A549 (cell line): Measurements from ENCODE around the gene PLCB1. TPM values are rescaled to one million over a fixed set of nuclear protein-coding genes. Genes with fewer than 3 reads are reported as not detected.

Experiments
- ATAC-seq, 2 experiments: fragments of 200-7000 bp in 1 of 2; fragments of >200 bp in 1 of 2; cut with Nextera tagmentation in 1 of 2; cut with Tn5 transposase in 1 of 2; 3 replicates each; pipeline versions ENCODE4 v1.8.0 to v1.9.1; 2018 to 2020; ENCODE audit warnings: mild to moderate bottlenecking in 1 of 2, moderate library complexity in 1 of 2
- CTCF ChIA-PET: fragments of 300-600 bp; sonication (Branson Sonifier 250); formaldehyde crosslinking; extraction: SDS; loops from one replicate; lab custom pipeline; 2021; ENCODE audit warnings: antibody characterized with exemption, inconsistent platforms; lab: Yijun Ruan, JAX
- POLR2A ChIA-PET: fragments of 350-600 bp; formaldehyde crosslinking; extraction: SDS; loops from one replicate; lab custom pipeline; 2021; ENCODE audit warnings: antibody characterized with exemption, inconsistent platforms; lab: Yijun Ruan, JAX
- DNase-seq, 2 experiments: peaks; one replicate each; pipeline versions ENCODE4 v3.0.0 to v3.0.0-alpha.2; 2011 to 2016; ENCODE audit warnings: low read depth in 1 of 2, low spot score in 1 of 2
- FAIRE-seq: peaks from 2 replicates; lab custom pipeline; 2011; peaks lifted over from hg19 to GRCh38; lab: Jason Lieb, UNC
- H3K27ac ChIP-seq, 2 experiments: fragments of >200 bp; sonication (Bioruptor Twin); formaldehyde crosslinking; 3 replicates each; pipeline ENCODE4 v1.5.1; 2016 to 2017
- H3K4me1 ChIP-seq: fragments of >200 bp; sonication (Bioruptor Twin); formaldehyde crosslinking; 3 replicates; pipeline ENCODE4 v1.6.1; 2016
- H3K4me2 ChIP-seq: fragments of >200 bp; sonication (Bioruptor Twin); formaldehyde crosslinking; 3 replicates; pipeline ENCODE4 v1.6.1; 2016
- H3K4me3 ChIP-seq: fragments of >200 bp; sonication (Bioruptor Twin); formaldehyde crosslinking; 3 replicates; pipeline ENCODE4 v1.5.1; 2016
- H3K9me3 ChIP-seq: fragments of >200 bp; sonication (Bioruptor Twin); formaldehyde crosslinking; 3 replicates; pipeline ENCODE4 v1.6.1; 2016
- CBX8 ChIP-seq: fragments of 200-600 bp; sonication (generic); IDR thresholded peaks from 2 replicates; pipeline ENCODE4 v1.6.1; 2016
- CHD4 ChIP-seq: fragments of 200-600 bp; sonication (generic); IDR thresholded peaks from 2 replicates; pipeline ENCODE4 v1.6.1; 2016; ENCODE audit warnings: antibody characterized with exemption, mild to moderate bottlenecking, borderline replicate concordance
- ESRRA ChIP-seq: fragments of 150-350 bp; IDR thresholded peaks from 2 replicates; pipeline ENCODE4 v1.6.1; 2014; ENCODE audit warnings: mild to moderate bottlenecking, low read length, borderline replicate concordance
- HEYL ChIP-seq: fragments of 250-450 bp; sonication (Bioruptor Pico); IDR thresholded peaks from 2 replicates; pipeline ENCODE4 v1.8.0; 2021; ENCODE audit warnings: mild to moderate bottlenecking, moderate library complexity
- HOXA7 ChIP-seq: fragments of 250-450 bp; sonication (Bioruptor Pico); IDR thresholded peaks from 2 replicates; pipeline ENCODE4 v1.5.0; 2020; ENCODE audit warnings: mild to moderate bottlenecking, moderate library complexity
- HOXB5 ChIP-seq: fragments of 250-450 bp; sonication (Bioruptor Pico); IDR thresholded peaks from 2 replicates; pipeline ENCODE4 v1.5.0; 2020; ENCODE audit warnings: mild to moderate bottlenecking, moderate library complexity
- MAFK ChIP-seq: fragments of 450-650 bp; IDR thresholded peaks from 2 replicates; pipeline ENCODE4 v1.6.1; 2014; ENCODE audit not compliant: partially characterized antibody
- NFE2L2 ChIP-seq: fragments of 150-350 bp; conservative IDR thresholded peaks from 2 replicates; pipeline ENCODE4 v1.6.1; 2014; ENCODE audit warnings: low read length
- SMC3 ChIP-seq: fragments of >200 bp; sonication (Bioruptor Twin); formaldehyde crosslinking; IDR thresholded peaks from 3 replicates; pipeline ENCODE4 v1.6.1; 2018; ENCODE audit warnings: inconsistent platforms
- SREBF2 ChIP-seq: fragments of 450-650 bp; IDR thresholded peaks from 2 replicates; pipeline ENCODE4 v1.6.1; 2014; ENCODE audit warnings: mild to moderate bottlenecking, moderate library complexity
- ZFP36 ChIP-seq: fragments of 450-650 bp; IDR thresholded peaks from 2 replicates; pipeline ENCODE4 v1.6.1; 2014; ENCODE audit warnings: borderline replicate concordance; ENCODE audit not compliant: partially characterized antibody
- ZSCAN20 ChIP-seq: fragments of 250-450 bp; sonication (Bioruptor Pico); IDR thresholded peaks from 2 replicates; pipeline ENCODE4 v1.8.0; 2022; ENCODE audit warnings: mild to moderate bottlenecking, moderate library complexity
- WGBS: methylation state at CpG from one replicate; pipeline ENCODE4 v1.1.6; 2017; ENCODE audit errors: missing lambda C conversion rate; 5-methylcytosine and 5-hydroxymethylcytosine counted together
- polyA plus RNA-seq, 4 experiments: library from polyadenylated mRNA; depleted of rRNA in 3 of 4; stranded (reverse); fragments of >200 nt; fragmentation: RNase III in 1 of 4; extraction: RNeasy Plus Mini Kit Qiagen cat#74134 plus additional on column Dnase treatment in 1 of 4; gene quantifications; 2 replicates in 3 of 4; 3 replicates in 1 of 4; pipeline ENCODE4 v1.2.3, GENCODE V29; 2011 to 2017
- TF ChIP-seq, protein P1 (sequence below): fragments of 150-350 bp; IDR thresholded peaks from 2 replicates; pipeline ENCODE4 v1.6.1; 2014; ENCODE audit warnings: low read depth, mild to moderate bottlenecking, low read length
- TF ChIP-seq, protein P2 (sequence below): fragments of 200-600 bp; sonication (generic); IDR thresholded peaks from 2 replicates; pipeline ENCODE4 v1.6.1; 2016; ENCODE audit warnings: antibody characterized with exemption, mild to moderate bottlenecking, moderate library complexity
- TF ChIP-seq, protein P3 (sequence below): IDR thresholded peaks from 2 replicates; pipeline ENCODE4 v1.6.1; 2012; ENCODE audit warnings: low read depth, borderline replicate concordance
- TF ChIP-seq, protein P4 (sequence below): fragments of >200 bp; sonication (Bioruptor Twin); formaldehyde crosslinking; IDR thresholded peaks from 3 replicates; pipeline ENCODE4 v1.5.1; 2016

The PLCB1 gene
- polyA plus RNA-seq, 2 of the 4 experiments (the other 2 are of a cell fraction): 0.97 to 6.3 TPM

DNA sequence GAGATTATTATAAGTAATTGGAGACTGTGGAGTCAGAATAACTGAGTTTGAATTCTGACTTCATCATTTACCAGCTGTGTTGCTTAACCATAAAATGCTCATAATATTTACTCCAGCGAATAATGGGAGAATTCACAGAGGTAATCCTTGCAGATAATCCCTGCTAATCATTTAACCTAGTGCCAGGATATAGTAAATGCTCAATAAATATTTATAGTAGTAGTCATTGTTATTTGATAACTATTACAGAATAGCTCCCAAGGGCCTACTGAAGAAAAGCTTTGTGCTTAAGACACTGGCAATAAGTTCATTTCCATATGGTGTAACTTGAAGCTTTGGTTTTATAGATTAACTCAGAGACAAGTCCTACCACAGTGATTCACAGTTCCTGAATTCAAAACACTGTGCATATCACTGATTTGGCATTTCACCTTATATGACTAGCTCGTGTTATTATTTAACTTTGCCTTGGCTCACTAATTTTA is 728.0 kb downstream of the PLCB1 start (continued):
- TF ChIP-seq, protein P1, sequence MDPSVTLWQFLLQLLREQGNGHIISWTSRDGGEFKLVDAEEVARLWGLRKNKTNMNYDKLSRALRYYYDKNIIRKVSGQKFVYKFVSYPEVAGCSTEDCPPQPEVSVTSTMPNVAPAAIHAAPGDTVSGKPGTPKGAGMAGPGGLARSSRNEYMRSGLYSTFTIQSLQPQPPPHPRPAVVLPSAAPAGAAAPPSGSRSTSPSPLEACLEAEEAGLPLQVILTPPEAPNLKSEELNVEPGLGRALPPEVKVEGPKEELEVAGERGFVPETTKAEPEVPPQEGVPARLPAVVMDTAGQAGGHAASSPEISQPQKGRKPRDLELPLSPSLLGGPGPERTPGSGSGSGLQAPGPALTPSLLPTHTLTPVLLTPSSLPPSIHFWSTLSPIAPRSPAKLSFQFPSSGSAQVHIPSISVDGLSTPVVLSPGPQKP: no peak
- TF ChIP-seq HEYL (CRISPR knock-in tag): no peak
- no peak for TF ChIP-seq ESRRA

DNA sequence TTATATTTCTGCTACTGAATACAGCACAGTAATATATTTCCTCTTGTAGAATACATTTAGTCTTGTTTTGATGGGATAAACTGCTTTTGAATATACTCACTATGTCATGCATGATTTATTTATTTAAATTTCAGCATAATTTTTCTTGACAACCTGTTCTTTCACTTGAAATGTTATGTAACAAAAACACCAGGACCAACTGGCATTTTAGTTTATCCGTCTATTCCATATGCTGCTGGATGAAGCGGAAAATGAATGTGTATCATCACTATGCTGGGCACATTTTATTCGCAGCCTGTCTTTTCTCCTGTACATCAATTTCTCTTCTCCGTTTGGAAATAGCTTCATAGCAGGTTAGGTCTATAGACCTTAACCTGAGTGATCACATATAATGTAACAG is 730.0 kb downstream of the PLCB1 start:
- WGBS: 92% methylated on average over 4 of the region's 4 CpGs
- H3K4me3 ChIP-seq: no peak overlapping the region
- DNase-seq: no peak
- CTCF ChIA-PET: interaction anchor here (2.2 to 2.8 kb wide), 2 partner anchors 8 to 498 kb away, joined by 7 to 19 read pairs; no protein-coding TSS in a partner anchor
- H3K9me3 ChIP-seq: no peaks in the 10 kb centered on the region
- no peak for TF ChIP-seq ZFP36
- TF ChIP-seq SREBF2: no peak
- TF ChIP-seq MAFK: no peak
- no peak for TF ChIP-seq SMC3
- no peak for TF ChIP-seq ESRRA
- TF ChIP-seq, protein P2, sequence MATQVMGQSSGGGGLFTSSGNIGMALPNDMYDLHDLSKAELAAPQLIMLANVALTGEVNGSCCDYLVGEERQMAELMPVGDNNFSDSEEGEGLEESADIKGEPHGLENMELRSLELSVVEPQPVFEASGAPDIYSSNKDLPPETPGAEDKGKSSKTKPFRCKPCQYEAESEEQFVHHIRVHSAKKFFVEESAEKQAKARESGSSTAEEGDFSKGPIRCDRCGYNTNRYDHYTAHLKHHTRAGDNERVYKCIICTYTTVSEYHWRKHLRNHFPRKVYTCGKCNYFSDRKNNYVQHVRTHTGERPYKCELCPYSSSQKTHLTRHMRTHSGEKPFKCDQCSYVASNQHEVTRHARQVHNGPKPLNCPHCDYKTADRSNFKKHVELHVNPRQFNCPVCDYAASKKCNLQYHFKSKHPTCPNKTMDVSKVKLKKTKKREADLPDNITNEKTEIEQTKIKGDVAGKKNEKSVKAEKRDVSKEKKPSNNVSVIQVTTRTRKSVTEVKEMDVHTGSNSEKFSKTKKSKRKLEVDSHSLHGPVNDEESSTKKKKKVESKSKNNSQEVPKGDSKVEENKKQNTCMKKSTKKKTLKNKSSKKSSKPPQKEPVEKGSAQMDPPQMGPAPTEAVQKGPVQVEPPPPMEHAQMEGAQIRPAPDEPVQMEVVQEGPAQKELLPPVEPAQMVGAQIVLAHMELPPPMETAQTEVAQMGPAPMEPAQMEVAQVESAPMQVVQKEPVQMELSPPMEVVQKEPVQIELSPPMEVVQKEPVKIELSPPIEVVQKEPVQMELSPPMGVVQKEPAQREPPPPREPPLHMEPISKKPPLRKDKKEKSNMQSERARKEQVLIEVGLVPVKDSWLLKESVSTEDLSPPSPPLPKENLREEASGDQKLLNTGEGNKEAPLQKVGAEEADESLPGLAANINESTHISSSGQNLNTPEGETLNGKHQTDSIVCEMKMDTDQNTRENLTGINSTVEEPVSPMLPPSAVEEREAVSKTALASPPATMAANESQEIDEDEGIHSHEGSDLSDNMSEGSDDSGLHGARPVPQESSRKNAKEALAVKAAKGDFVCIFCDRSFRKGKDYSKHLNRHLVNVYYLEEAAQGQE: no peak
- no peak for TF ChIP-seq CHD4
- TF ChIP-seq, protein P3, sequence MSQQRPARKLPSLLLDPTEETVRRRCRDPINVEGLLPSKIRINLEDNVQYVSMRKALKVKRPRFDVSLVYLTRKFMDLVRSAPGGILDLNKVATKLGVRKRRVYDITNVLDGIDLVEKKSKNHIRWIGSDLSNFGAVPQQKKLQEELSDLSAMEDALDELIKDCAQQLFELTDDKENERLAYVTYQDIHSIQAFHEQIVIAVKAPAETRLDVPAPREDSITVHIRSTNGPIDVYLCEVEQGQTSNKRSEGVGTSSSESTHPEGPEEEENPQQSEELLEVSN: no peak
- no peak for TF ChIP-seq NFE2L2
- TF ChIP-seq HOXA7 (CRISPR knock-in tag): no peak
- TF ChIP-seq CBX8: no peak
- no peak for TF ChIP-seq ZSCAN20 (CRISPR knock-in tag)
- TF ChIP-seq HOXB5 (CRISPR knock-in tag): no peak
- TF ChIP-seq, protein P4, sequence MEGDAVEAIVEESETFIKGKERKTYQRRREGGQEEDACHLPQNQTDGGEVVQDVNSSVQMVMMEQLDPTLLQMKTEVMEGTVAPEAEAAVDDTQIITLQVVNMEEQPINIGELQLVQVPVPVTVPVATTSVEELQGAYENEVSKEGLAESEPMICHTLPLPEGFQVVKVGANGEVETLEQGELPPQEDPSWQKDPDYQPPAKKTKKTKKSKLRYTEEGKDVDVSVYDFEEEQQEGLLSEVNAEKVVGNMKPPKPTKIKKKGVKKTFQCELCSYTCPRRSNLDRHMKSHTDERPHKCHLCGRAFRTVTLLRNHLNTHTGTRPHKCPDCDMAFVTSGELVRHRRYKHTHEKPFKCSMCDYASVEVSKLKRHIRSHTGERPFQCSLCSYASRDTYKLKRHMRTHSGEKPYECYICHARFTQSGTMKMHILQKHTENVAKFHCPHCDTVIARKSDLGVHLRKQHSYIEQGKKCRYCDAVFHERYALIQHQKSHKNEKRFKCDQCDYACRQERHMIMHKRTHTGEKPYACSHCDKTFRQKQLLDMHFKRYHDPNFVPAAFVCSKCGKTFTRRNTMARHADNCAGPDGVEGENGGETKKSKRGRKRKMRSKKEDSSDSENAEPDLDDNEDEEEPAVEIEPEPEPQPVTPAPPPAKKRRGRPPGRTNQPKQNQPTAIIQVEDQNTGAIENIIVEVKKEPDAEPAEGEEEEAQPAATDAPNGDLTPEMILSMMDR: no peak
- no peak for TF ChIP-seq HEYL (CRISPR knock-in tag)
- TF ChIP-seq, protein P1: no peak
- no peak overlapping the region for H3K4me2 ChIP-seq
- H3K4me1 ChIP-seq: peaks cover 21% of the 10 kb centered on the region
- H3K27ac ChIP-seq: no peak overlapping the region
- no peak for ATAC-seq
- POLR2A ChIA-PET: no interaction called here
- FAIRE-seq: no peak
